Caco-2 (cell line): Measurements from ENCODE around the gene IL19. TPM values are rescaled to one million over a fixed set of nuclear protein-coding genes. Genes with fewer than 3 reads are reported as not detected.
"Not testable (repeated sequence)": the region's sequence is repeated elsewhere in the genome, so short reads cannot be mapped to it uniquely, and the experiment has no call there.

Source experiments
- BruUV-seq: library from RNA; stranded (reverse); fragments of 400-500 nt; replicated peaks from 2 replicates; lab custom pipeline; 2021; lab: Mats Ljungman, UMichigan
- CTCF ChIA-PET: fragments of 300-600 bp; sonication (Branson Sonifier 250); formaldehyde crosslinking; loops from one replicate; lab custom pipeline; 2022; ENCODE audit warnings: antibody characterized with exemption; lab: Charles Lee
- POLR2A ChIA-PET: fragments of 300-600 bp; sonication (Branson Sonifier 250); formaldehyde crosslinking; loops from one replicate; lab custom pipeline; 2022; ENCODE audit warnings: antibody characterized with exemption; lab: Charles Lee
- DNase-seq, 2 experiments: peaks; one replicate each; pipeline versions ENCODE4 v3.0.0 to v3.0.0-alpha.2; 2020 to 2022
- H3K27me3 ChIP-seq: replicated peaks from 2 replicates; pipeline ENCODE4 v1.6.0; 2011; ENCODE audit warnings: low read length; ENCODE audit not compliant: control insufficient read depth, insufficient read depth
- H3K36me3 ChIP-seq: 2 replicates; pipeline ENCODE4 v1.5.1; 2011; ENCODE audit warnings: low read length; ENCODE audit not compliant: control insufficient read depth, insufficient read depth
- H3K4me1 ChIP-seq: fragments of 250-450 bp; sonication (Bioruptor Pico); 2 replicates; pipeline ENCODE4 v1.5.1; 2020; ENCODE audit warnings: mild to moderate bottlenecking
- H3K4me3 ChIP-seq: 2 replicates; pipeline ENCODE4 v1.5.1; 2011; ENCODE audit warnings: low read depth, mild to moderate bottlenecking, control low read depth, low read length
- H3K9me3 ChIP-seq: fragments of 250-450 bp; sonication (Bioruptor Pico); 2 replicates; pipeline ENCODE4 v1.5.1; 2020; ENCODE audit warnings: mild to moderate bottlenecking, moderate library complexity
- H3K27ac Mint-ChIP-seq: one replicate; pipeline ENCODE4 v1.8.0; 2022; ENCODE audit warnings: mixed read lengths; ENCODE audit not compliant: unreplicated experiment
- H3K27me3 Mint-ChIP-seq: one replicate; pipeline ENCODE4 v1.8.0; 2022; ENCODE audit warnings: mixed read lengths; ENCODE audit not compliant: insufficient read depth, unreplicated experiment
- H3K36me3 Mint-ChIP-seq: one replicate; pipeline ENCODE4 v1.8.0; 2022; ENCODE audit warnings: mild to moderate bottlenecking, mixed read lengths; ENCODE audit not compliant: insufficient read depth, unreplicated experiment
- H3K4me1 Mint-ChIP-seq: one replicate; pipeline ENCODE4 v1.8.0; 2022; ENCODE audit warnings: low read depth, mixed read lengths; ENCODE audit not compliant: unreplicated experiment
- H3K4me3 Mint-ChIP-seq: one replicate; pipeline ENCODE4 v1.8.0; 2022; ENCODE audit warnings: mild to moderate bottlenecking, moderate library complexity, mixed read lengths; ENCODE audit not compliant: unreplicated experiment
- H3K9me3 Mint-ChIP-seq: one replicate; pipeline ENCODE4 v1.8.0; 2022; ENCODE audit warnings: mixed read lengths; ENCODE audit not compliant: unreplicated experiment
- intact Hi-C: fragments of 100-400 bp; cut with micrococcal nuclease; formaldehyde crosslinking; loops from one replicate; pipeline ENCODE4 v1.10.0; 2022; ENCODE audit not compliant: unreplicated experiment
- total RNA-seq: library from RNA; stranded (reverse); gene quantifications from 2 replicates; pipeline ENCODE4 v1.2.3, GENCODE V29; 2022
- TF ChIP-seq, protein P1 (sequence below), 2 experiments: fragments of 200-600 bp in 1 of 2; IDR thresholded peaks; 1 replicate in 1 of 2; 2 replicates in 1 of 2; pipeline versions ENCODE4 v1.5.1 to v1.8.0; 2011 to 2022; ENCODE audit warnings: antibody characterized with exemption in 1 of 2, control low read depth in 1 of 2, inconsistent platforms in 1 of 2, low read depth in 1 of 2, low read length in 1 of 2, mild to moderate bottlenecking in 1 of 2, moderate library complexity in 1 of 2; ENCODE audit not compliant: insufficient read depth in 1 of 2, severe bottlenecking in 1 of 2, unreplicated experiment in 1 of 2

Gene IL19
- total RNA-seq, 1 experiment from 2014 or later, result not detected

DNA sequence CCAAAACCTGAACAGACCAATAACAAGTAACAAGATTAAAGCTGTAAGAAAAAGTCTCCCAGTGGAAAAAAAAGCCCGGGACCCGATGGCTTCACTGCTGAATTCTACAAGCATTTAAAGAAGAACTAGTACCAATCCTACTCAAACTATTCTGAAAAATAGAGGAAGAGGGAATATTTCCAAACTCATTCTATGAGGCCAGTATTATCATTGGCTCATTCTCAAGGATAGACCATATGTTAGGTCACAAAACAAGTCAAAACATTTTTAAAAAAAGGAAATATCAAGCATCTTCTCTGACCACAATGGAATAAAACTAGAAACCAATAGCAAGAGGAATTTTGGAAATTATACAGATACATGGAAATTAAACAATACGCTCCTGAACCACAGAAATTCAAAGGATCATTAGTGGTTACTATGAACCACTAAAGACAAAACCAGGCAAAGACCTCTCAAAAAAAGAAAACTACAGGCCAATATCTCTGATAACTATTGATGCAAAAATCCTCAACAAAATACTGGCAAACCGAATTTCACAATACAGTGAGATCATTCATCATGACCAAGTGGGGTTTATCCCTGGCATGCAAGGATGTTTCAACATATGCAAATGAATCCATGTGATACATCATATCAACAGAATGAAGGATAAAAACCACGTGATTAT is 80.9 kb downstream of the IL19 start:
- Mint-ChIP-seq H3K9me3 (no peaks in the 10 kb centered on the region), H3K27ac (no peak overlapping the region), H3K4me1 (peaks cover 6% of the 10 kb centered on the region), H3K4me3 (no peak overlapping the region), H3K36me3 (no peaks in the 10 kb centered on the region), H3K27me3 (peaks cover 17% of the 10 kb centered on the region)
- no peak overlapping the region for H3K4me3 ChIP-seq
- CTCF ChIA-PET, result no interaction called here
- H3K27me3 ChIP-seq, result no peaks in the 10 kb centered on the region
- peaks cover 10% of the 10 kb centered on the region for H3K4me1 ChIP-seq
- BruUV-seq, result no TSS peak
- POLR2A ChIA-PET, result no interaction called here
- H3K36me3 ChIP-seq, result no peaks in the 10 kb centered on the region
- TF ChIP-seq, protein P1, sequence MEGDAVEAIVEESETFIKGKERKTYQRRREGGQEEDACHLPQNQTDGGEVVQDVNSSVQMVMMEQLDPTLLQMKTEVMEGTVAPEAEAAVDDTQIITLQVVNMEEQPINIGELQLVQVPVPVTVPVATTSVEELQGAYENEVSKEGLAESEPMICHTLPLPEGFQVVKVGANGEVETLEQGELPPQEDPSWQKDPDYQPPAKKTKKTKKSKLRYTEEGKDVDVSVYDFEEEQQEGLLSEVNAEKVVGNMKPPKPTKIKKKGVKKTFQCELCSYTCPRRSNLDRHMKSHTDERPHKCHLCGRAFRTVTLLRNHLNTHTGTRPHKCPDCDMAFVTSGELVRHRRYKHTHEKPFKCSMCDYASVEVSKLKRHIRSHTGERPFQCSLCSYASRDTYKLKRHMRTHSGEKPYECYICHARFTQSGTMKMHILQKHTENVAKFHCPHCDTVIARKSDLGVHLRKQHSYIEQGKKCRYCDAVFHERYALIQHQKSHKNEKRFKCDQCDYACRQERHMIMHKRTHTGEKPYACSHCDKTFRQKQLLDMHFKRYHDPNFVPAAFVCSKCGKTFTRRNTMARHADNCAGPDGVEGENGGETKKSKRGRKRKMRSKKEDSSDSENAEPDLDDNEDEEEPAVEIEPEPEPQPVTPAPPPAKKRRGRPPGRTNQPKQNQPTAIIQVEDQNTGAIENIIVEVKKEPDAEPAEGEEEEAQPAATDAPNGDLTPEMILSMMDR (IDR thresholded peaks at IDR 0.05; ENCODE audit: insufficient read depth in 1 of 2, low read depth in 1 of 2, low read length in 1 of 2, severe bottlenecking in 1 of 2, unreplicated experiment in 1 of 2), result no peak
- DNase-seq, result no peak
- intact Hi-C loops, result loop anchor here (5.0 kb wide), 1 partner anchor 61 kb away; no protein-coding TSS in a partner anchor
- H3K9me3 ChIP-seq, result peaks cover 13% of the 10 kb centered on the region

GRCh38 chr1:206852662-206853061 is 82.1 kb downstream of the IL19 start:
- H3K27me3 ChIP-seq, H3K36me3 ChIP-seq, H3K4me3 Mint-ChIP-seq, H3K4me3 ChIP-seq, CTCF ChIA-PET, H3K27ac Mint-ChIP-seq, H3K4me1 ChIP-seq, DNase-seq, BruUV-seq, H3K4me1 Mint-ChIP-seq, H3K9me3 Mint-ChIP-seq, POLR2A ChIA-PET, H3K36me3 Mint-ChIP-seq: not testable (repeated sequence)
- peaks cover 17% of the 10 kb centered on the region for H3K27me3 Mint-ChIP-seq
- intact Hi-C loops, result loop anchor here (5.0 kb wide), 1 partner anchor 60 kb away; no protein-coding TSS in a partner anchor
- H3K9me3 ChIP-seq, result peaks cover 13% of the 10 kb centered on the region

DNA sequence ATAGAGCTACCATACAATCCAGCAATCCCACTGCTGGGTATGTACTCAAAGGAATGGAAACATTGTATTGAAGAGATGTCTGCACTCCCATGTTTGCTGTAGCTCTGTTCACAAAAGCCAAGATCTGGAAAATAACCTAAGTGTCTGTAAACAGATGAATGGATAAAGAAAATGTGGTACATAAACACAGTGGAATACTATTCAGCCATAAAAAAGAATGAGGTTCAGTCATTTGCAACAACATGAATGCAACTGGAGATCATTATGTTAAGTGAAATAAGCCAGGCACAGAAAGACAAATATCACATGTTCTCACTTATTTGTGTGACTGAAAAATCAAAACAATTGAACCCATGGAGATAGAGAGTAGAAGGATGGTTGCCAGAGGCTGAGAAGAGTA is 83.1 kb downstream of the IL19 start:
- H3K4me1 Mint-ChIP-seq, DNase-seq, H3K4me3 Mint-ChIP-seq, H3K4me3 ChIP-seq, POLR2A ChIA-PET, H3K9me3 Mint-ChIP-seq, BruUV-seq, H3K27me3 ChIP-seq, H3K27ac Mint-ChIP-seq, H3K4me1 ChIP-seq, H3K36me3 Mint-ChIP-seq, H3K36me3 ChIP-seq: not testable (repeated sequence)
- intact Hi-C loops, result loop anchor here (5.0 kb wide), 1 partner anchor 59 kb away; no protein-coding TSS in a partner anchor
- H3K9me3 ChIP-seq, result peaks cover 13% of the 10 kb centered on the region
- H3K27me3 Mint-ChIP-seq, result peaks cover 17% of the 10 kb centered on the region
- CTCF ChIA-PET, result interaction anchor here (0.6 kb wide), 1 partner anchor 17 kb away, joined by 5 read pairs; no protein-coding TSS in a partner anchor

DNA sequence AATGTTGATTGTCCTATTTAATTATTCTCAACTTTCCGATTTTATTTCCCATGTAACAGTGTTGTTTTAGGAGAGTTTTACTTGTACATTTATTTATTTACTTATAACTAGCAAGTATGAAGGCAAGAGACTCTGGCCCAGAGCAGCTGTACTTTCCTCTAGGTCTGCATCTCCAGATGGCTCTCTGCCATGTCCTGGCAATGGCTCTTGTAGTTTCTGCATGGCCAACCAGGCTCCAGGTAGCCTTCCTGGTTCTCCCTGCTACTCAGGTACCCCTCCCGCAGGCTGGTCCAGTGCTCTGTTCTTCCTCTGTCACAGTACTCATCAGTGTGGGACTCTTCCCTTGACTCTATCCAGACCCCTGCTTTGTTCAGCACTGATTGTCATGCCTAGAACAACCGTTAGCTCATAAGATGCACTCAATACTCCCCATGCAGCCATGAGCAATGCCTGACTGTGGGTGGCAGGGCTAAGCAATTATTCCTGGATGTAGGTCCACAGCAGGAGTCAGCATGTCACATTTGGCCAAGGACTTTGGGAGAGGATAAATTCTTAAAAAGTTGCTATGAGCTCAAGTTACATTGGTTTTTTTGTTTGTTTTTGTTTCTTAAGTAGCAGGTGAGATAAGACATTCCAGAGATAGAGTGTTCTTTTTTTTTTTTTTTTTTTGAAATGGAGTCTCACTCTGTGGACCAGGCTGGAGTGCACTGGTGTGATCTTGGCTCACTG is 84.0 kb downstream of the IL19 start:
- intact Hi-C loops, result loop anchor here (5.0 kb wide), 1 partner anchor 58 kb away; no protein-coding TSS in a partner anchor
- CTCF ChIA-PET, result interaction anchor here (0.6 to 0.8 kb wide), 6 partner anchors 9 to 117 kb away, joined by 3 to 6 read pairs (median 5); no protein-coding TSS in a partner anchor
- no peak overlapping the region for H3K4me3 ChIP-seq
- no peak overlapping the region for H3K4me3 Mint-ChIP-seq
- TF ChIP-seq, protein P1 (IDR thresholded peaks at IDR 0.05; ENCODE audit: insufficient read depth in 1 of 2, low read depth in 1 of 2, low read length in 1 of 2, severe bottlenecking in 1 of 2, unreplicated experiment in 1 of 2), result no peak
- no peak overlapping the region for H3K27ac Mint-ChIP-seq
- no peaks in the 10 kb centered on the region for H3K36me3 Mint-ChIP-seq
- H3K36me3 ChIP-seq, result no peaks in the 10 kb centered on the region
- H3K27me3 ChIP-seq, result no peaks in the 10 kb centered on the region
- BruUV-seq, result no TSS peak
- H3K9me3 ChIP-seq, result peaks cover 13% of the 10 kb centered on the region
- no peaks in the 10 kb centered on the region for H3K9me3 Mint-ChIP-seq
- no peaks in the 10 kb centered on the region for H3K4me1 ChIP-seq
- peaks cover 16% of the 10 kb centered on the region for H3K27me3 Mint-ChIP-seq
- peaks cover 6% of the 10 kb centered on the region for H3K4me1 Mint-ChIP-seq
- POLR2A ChIA-PET, result interaction anchor here (0.6 kb wide), 1 partner anchor 12 kb away, joined by 9 read pairs; no protein-coding TSS in a partner anchor
- DNase-seq, result no peak
